K562 (cell line): Measurements from ENCODE around the gene DMD. TPM values are rescaled to one million over a fixed set of nuclear protein-coding genes. Genes with fewer than 3 reads are reported as not detected.

ENCODE experiments used
- ATAC-seq: fragments of 200-7000 bp; cut with Tn5 transposase; 3 replicates; pipeline ENCODE4 v1.9.1; 2020; ENCODE audit warnings: moderate library complexity
- BruUV-seq: library from RNA; stranded (reverse); fragments of 400-500 nt; replicated peaks from 2 replicates; lab custom pipeline; 2021; lab: Mats Ljungman, UMichigan
- CTCF ChIA-PET: fragments of 300-600 bp; formaldehyde crosslinking; extraction: SDS; loops from one replicate; lab custom pipeline; 2021; ENCODE audit warnings: low intra/inter-chr PET ratio; lab: Yijun Ruan, JAX
- POLR2A ChIA-PET: fragments of 300-600, 350-650 bp; sonication (Branson Sonifier 250); formaldehyde crosslinking; extraction: SDS; loops from one replicate; lab custom pipeline; 2021; ENCODE audit warnings: antibody characterized with exemption, inconsistent platforms; lab: Yijun Ruan, JAX
- DNase-seq, 4 experiments: peaks; one replicate each; pipeline versions ENCODE4 v3.0.0 to v3.0.0-alpha.2; 2011 to 2018; ENCODE audit warnings: low spot score in 3 of 4, mixed read lengths in 3 of 4; ENCODE audit errors: extremely low read depth in 1 of 4
- FAIRE-seq: peaks from 2 replicates; lab custom pipeline; 2011; peaks lifted over from hg19 to GRCh38; lab: Jason Lieb, UNC
- H2AFZ ChIP-seq: 2 replicates; pipeline ENCODE4 v1.6.0; 2011; ENCODE audit warnings: low read depth, low read length, control low read depth, inconsistent platforms
- H3K27ac ChIP-seq: fragments of 200-600 bp; 3 replicates; pipeline ENCODE4 v1.8.0; 2011; ENCODE audit warnings: low read depth, mild to moderate bottlenecking, control low read depth, inconsistent platforms, low read length, moderate library complexity, mixed read lengths; ENCODE audit errors: extremely low read depth
- H3K27me3 ChIP-seq, 2 experiments: fragments of 300-600 bp in 1 of 2; 2 replicates in 1 of 2; 3 replicates in 1 of 2; pipeline versions ENCODE4 v1.6.0 to v1.8.0; 2011; ENCODE audit warnings: inconsistent platforms in 2 of 2, low read length in 2 of 2, mild to moderate bottlenecking in 1 of 2, mixed read lengths in 1 of 2, moderate library complexity in 1 of 2; ENCODE audit not compliant: control insufficient read depth in 2 of 2, insufficient read depth in 2 of 2
- H3K36me3 ChIP-seq: fragments of 300-600 bp; 3 replicates; pipeline ENCODE4 v1.8.0; 2011; ENCODE audit warnings: mild to moderate bottlenecking, low read length, inconsistent platforms; ENCODE audit not compliant: control insufficient read depth, insufficient read depth
- H3K4me1 ChIP-seq, 2 experiments: fragments of 200-600 bp in 1 of 2; replicated peaks in 1 of 2; 2 replicates in 1 of 2; 3 replicates in 1 of 2; pipeline versions ENCODE4 v1.5.1 to v1.8.0; 2011; ENCODE audit warnings: inconsistent platforms in 2 of 2, low read length in 2 of 2, mild to moderate bottlenecking in 1 of 2, mixed read lengths in 1 of 2, moderate library complexity in 1 of 2; ENCODE audit not compliant: control insufficient read depth in 2 of 2, insufficient read depth in 2 of 2
- H3K4me2 ChIP-seq: 2 replicates; pipeline ENCODE4 v1.6.1; 2011; ENCODE audit warnings: low read length, control low read depth, inconsistent platforms, mixed read lengths; ENCODE audit not compliant: insufficient read depth
- H3K4me3 ChIP-seq: fragments of 200-600 bp; sonication (generic), shearing (Covaris generic); 2 replicates; pipeline ENCODE4 v1.5.1; 2016; ENCODE audit warnings: control low read depth, inconsistent platforms
- H3K79me2 ChIP-seq: fragments of 200-600 bp; 3 replicates; pipeline ENCODE4 v1.8.0; 2011; ENCODE audit warnings: low read length, inconsistent platforms; ENCODE audit not compliant: control insufficient read depth, insufficient read depth
- H3K9ac ChIP-seq, 2 experiments: 2 replicates each; pipeline versions ENCODE4 v1.6.0 to v1.6.1; 2011; ENCODE audit warnings: low read depth in 2 of 2, low read length in 2 of 2, control low read depth in 1 of 2, inconsistent platforms in 1 of 2, mild to moderate bottlenecking in 1 of 2, mixed read lengths in 1 of 2; ENCODE audit not compliant: insufficient read depth in 1 of 2
- H3K9me1 ChIP-seq: one replicate; pipeline ENCODE4 v1.6.0; 2011; ENCODE audit warnings: inconsistent platforms, mild to moderate bottlenecking, low read length, moderate library complexity; ENCODE audit not compliant: control insufficient read depth, insufficient read depth
- H3K9me3 ChIP-seq: replicated peaks from 2 replicates; pipeline ENCODE4 v1.5.1; 2011; ENCODE audit warnings: low read depth, low read length, inconsistent platforms; ENCODE audit not compliant: control insufficient read depth, insufficient read depth
- H4K20me1 ChIP-seq: replicated peaks from 2 replicates; pipeline ENCODE4 v1.6.1; 2011; ENCODE audit warnings: low read length, inconsistent platforms, mixed read lengths; ENCODE audit not compliant: control insufficient read depth, insufficient read depth
- CBX2 ChIP-seq: fragments of 200-600 bp; sonication (generic); IDR thresholded peaks from one replicate; pipeline ENCODE4 v1.6.1; 2012; ENCODE audit warnings: mild to moderate bottlenecking, low read length, inconsistent platforms; ENCODE audit not compliant: insufficient read depth, poor library complexity, severe bottlenecking
- DACH1 ChIP-seq: fragments of 450-650 bp; IDR thresholded peaks from 2 replicates; pipeline ENCODE4 v1.6.1; 2018; ENCODE audit not compliant: partially characterized antibody
- E2F4 ChIP-seq: sonication (generic); formaldehyde crosslinking; IDR thresholded peaks from 2 replicates; pipeline ENCODE4 v1.8.0; 2022; ENCODE audit warnings: mild to moderate bottlenecking, low read depth, missing genetic modification reagents
- ELK3 ChIP-seq: fragments of 450-650 bp; formaldehyde crosslinking; IDR thresholded peaks from 2 replicates; pipeline ENCODE4 v1.4.0; 2020; ENCODE audit warnings: mild to moderate bottlenecking
- FOXA1 ChIP-seq: fragments of 450-650 bp; IDR thresholded peaks from 2 replicates; pipeline ENCODE4 v1.6.1; 2016; ENCODE audit warnings: mild to moderate bottlenecking, borderline replicate concordance
- IRF1 ChIP-seq: sonication (generic); formaldehyde crosslinking; IDR thresholded peaks from 2 replicates; pipeline ENCODE4 v1.8.0; 2022; ENCODE audit warnings: missing genetic modification reagents, mild to moderate bottlenecking, borderline replicate concordance
- JUND ChIP-seq, 2 experiments: IDR thresholded peaks; 2 replicates in 1 of 2; 3 replicates in 1 of 2; pipeline ENCODE4 v1.6.1; 2011; ENCODE audit warnings: borderline replicate concordance in 2 of 2, low read depth in 2 of 2, low read length in 2 of 2, improper control_type of control experiment in 1 of 2, missing biosample characterization in 1 of 2, missing genetic modification characterization in 1 of 2, missing genetic modification reagents in 1 of 2
- KLF10 ChIP-seq: fragments of 250-450 bp; sonication (Bioruptor Pico); IDR thresholded peaks from 2 replicates; pipeline ENCODE4 v1.6.1; 2021; ENCODE audit warnings: matching md5 sums
- MYC ChIP-seq, 2 experiments: fragments of 250-450 bp in 1 of 2; sonication (Bioruptor Pico) in 1 of 2; IDR thresholded peaks; 2 replicates each; pipeline versions ENCODE4 v1.5.1 to v1.6.1; 2012 to 2021; ENCODE audit warnings: low read depth in 2 of 2, borderline replicate concordance in 1 of 2, improper control_type of control experiment in 1 of 2, low read length in 1 of 2, mild to moderate bottlenecking in 1 of 2, moderate library complexity in 1 of 2
- NELFE ChIP-seq: IDR thresholded peaks from 2 replicates; pipeline ENCODE4 v1.6.1; 2011; ENCODE audit warnings: mild to moderate bottlenecking; ENCODE audit not compliant: insufficient read depth, insufficient read length
- RHOXF2B ChIP-seq: fragments of 250-450 bp; sonication (Bioruptor Pico); conservative IDR thresholded peaks from 2 replicates; pipeline ENCODE4 v1.5.1; 2021
- SMAD3 ChIP-seq: fragments of 450-650 bp; formaldehyde crosslinking; conservative IDR thresholded peaks from 2 replicates; pipeline ENCODE4 v1.4.0; 2020; ENCODE audit warnings: mild to moderate bottlenecking
- SRF ChIP-seq, 2 experiments: fragments of 250-450, 450-650 bp in 1 of 2; sonication (Bioruptor Pico) in 1 of 2; sonication (generic) in 1 of 2; formaldehyde crosslinking; IDR thresholded peaks; 2 replicates each; pipeline versions ENCODE4 v1.5.0 to v1.5.1; 2020 to 2022; ENCODE audit warnings: mild to moderate bottlenecking in 1 of 2, missing genetic modification reagents in 1 of 2
- ZBTB33 ChIP-seq: sonication (generic); formaldehyde crosslinking; IDR thresholded peaks from 2 replicates; pipeline ENCODE4 v1.8.1; 2023; ENCODE audit warnings: mild to moderate bottlenecking, missing genetic modification reagents
- ZFP36 ChIP-seq: fragments of 150-350 bp; IDR thresholded peaks from 2 replicates; pipeline ENCODE4 v1.6.1; 2018; ENCODE audit warnings: low read length, low read depth; ENCODE audit not compliant: partially characterized antibody
- ZNF3 ChIP-seq: fragments of 250-450 bp; sonication (Bioruptor Pico); IDR thresholded peaks from 2 replicates; pipeline ENCODE4 v1.5.0; 2021; ENCODE audit warnings: mild to moderate bottlenecking, moderate library complexity
- ZSCAN29 ChIP-seq: fragments of 450-650 bp; IDR thresholded peaks from 2 replicates; pipeline ENCODE4 v1.6.1; 2017
- WGBS: fragments of 100-300 bp; shearing (Covaris generic); methylation state at CpG from one replicate; pipeline ENCODE4 v1.1.6; 2016; ENCODE audit warnings: low coverage, mixed read lengths; ENCODE audit not compliant: insufficient coverage; ENCODE audit errors: missing lambda C conversion rate; 5-methylcytosine and 5-hydroxymethylcytosine counted together
- in situ Hi-C: fragments of 300-500 bp; cut with MboI; formaldehyde crosslinking; loops from 4 replicates; pipeline ENCODE4 v1.15.0; 2018; ENCODE audit warnings: inconsistent platforms, mixed read lengths
- intact Hi-C: fragments of 100-400 bp; cut with micrococcal nuclease; formaldehyde crosslinking; loops from 2 replicates; pipeline ENCODE4 v1.14.2; 2022
- polyA plus RNA-seq, 8 experiments: library from polyadenylated mRNA; depleted of rRNA in 4 of 8; stranded (reverse) in 5 of 8; unstranded in 3 of 8; fragments of >200 nt; fragmentation: Nextera tagmentation in 2 of 8; fragmentation: Illumina TruSeq in 1 of 8; extraction: Ambion mirVana in 2 of 8; extraction: Trizol in 1 of 8; gene quantifications; 2 replicates each; pipeline versions ENCODE4 v1.2.1 to v1.2.3, GENCODE V29; 2011 to 2014; ENCODE audit warnings: inconsistent platforms in 1 of 8, missing spikeins in 1 of 8
- total RNA-seq, 7 experiments: library from RNA; depleted of rRNA in 6 of 7; stranded (reverse); fragments of >200 nt in 6 of 7; fragmentation: Illumina TruSeq in 2 of 7; extraction: Trizol in 2 of 7; gene quantifications; 2 replicates each; pipeline versions ENCODE4 v1.2.1 to v1.2.3, GENCODE V29; 2011 to 2021; ENCODE audit warnings: low replicate concordance in 1 of 7

Gene DMD
- total and polyA plus RNA-seq, 9 of the 15 experiments (the other 6 are each of a cell fraction or from before 2014, with no cell fraction given), result 3.8 to 20.4 (median 11.4) TPM

- Histone ChIP-seq H2AFZ (no peak overlapping the region), H3K27me3 (no peaks in the 10 kb centered on the region), H3K9me3 (no peaks in the 10 kb centered on the region), H3K27ac (no peak overlapping the region), H3K9ac (no peak overlapping the region), H3K4me3 (no peak overlapping the region), H3K36me3 (no peaks in the 10 kb centered on the region), H3K4me1 (no peaks in the 10 kb centered on the region), H3K9me1 (no peaks in the 10 kb centered on the region), H3K4me2 (no peak overlapping the region), H4K20me1 (no peaks in the 10 kb centered on the region), H3K79me2 (no peaks in the 10 kb centered on the region)
- DNase-seq, result no peak
- ChIA-PET CTCF (no interaction called here), POLR2A (no interaction called here)
- BruUV-seq, result no TSS peak
- intact Hi-C loops, result no loop called here
- no peak for ATAC-seq
- in situ Hi-C loops, result no loop called here
- FAIRE-seq, result no peak
- 0% methylated on average over 5 of the region's 5 CpGs for WGBS
- TF ChIP-seq ZBTB33 (CRISPR knock-in tag) (no peak), MYC (IDR thresholded peaks at IDR 0.05; ENCODE audit: low read depth, low read length) (no peak), MYC (CRISPR knock-in tag; IDR thresholded peaks at IDR 0.05; ENCODE audit: borderline replicate concordance, low read depth) (no peak), IRF1 (CRISPR knock-in tag) (no peak), ZFP36 (no peak), E2F4 (CRISPR knock-in tag) (no peak), ZNF3 (CRISPR knock-in tag) (no peak), SRF (CRISPR knock-in tag; IDR thresholded peaks at IDR 0.05) (no peak), ZSCAN29 (no peak), KLF10 (no peak), CBX2 (no peak), FOXA1 (no peak), JUND (IDR thresholded peaks at IDR 0.05; ENCODE audit: borderline replicate concordance, low read depth, low read length) (no peak), JUND (tag; IDR thresholded peaks at IDR 0.05; ENCODE audit: borderline replicate concordance, low read depth, low read length) (no peak), NELFE (no peak), DACH1 (no peak), RHOXF2B (no peak), SMAD3 (CRISPR knock-in tag) (no peak), ELK3 (CRISPR knock-in tag) (no peak)
Observed at GRCh38 chrX:32176510-32176909, 1034.8 kb downstream of the DMD start.
